DOHH2 (cell line): ENCODE results near the gene TCP10L.

Source experiments
- CTCF ChIP-seq: fragments of 200-600 bp; sonication (generic); IDR thresholded peaks from one replicate; pipeline ENCODE4 v1.5.1; 2014; ENCODE audit warnings: antibody characterized with exemption, mild to moderate bottlenecking, low read depth, low read length; ENCODE audit not compliant: poor library complexity, severe bottlenecking
- EZH2phosphoT487 ChIP-seq: fragments of 200-600 bp; sonication (generic); IDR thresholded peaks from 2 replicates; pipeline ENCODE4 v1.6.1; 2017; ENCODE audit warnings: borderline replicate concordance, mild to moderate bottlenecking, antibody characterized with exemption, low read length, moderate library complexity, mixed read lengths

GRCh38 chr21:32533053-32533452, 52.3 kb downstream of the TCP10L start:
- TF ChIP-seq CTCF (no peak), EZH2phosphoT487 (no peak)
